NCI-H2227 (cell line): Measurements from ENCODE around the gene SEMA3F.
"Not testable (repeated sequence)": the region's sequence is repeated elsewhere in the genome, so short reads cannot be mapped to it uniquely, and the experiment has no call there.

Experiments
- DNase-seq: peaks from one replicate; lab custom pipeline; 2025; ENCODE audit not compliant: unreplicated experiment; lab: John Stamatoyannopoulos, UW

Gene SEMA3F

DNA sequence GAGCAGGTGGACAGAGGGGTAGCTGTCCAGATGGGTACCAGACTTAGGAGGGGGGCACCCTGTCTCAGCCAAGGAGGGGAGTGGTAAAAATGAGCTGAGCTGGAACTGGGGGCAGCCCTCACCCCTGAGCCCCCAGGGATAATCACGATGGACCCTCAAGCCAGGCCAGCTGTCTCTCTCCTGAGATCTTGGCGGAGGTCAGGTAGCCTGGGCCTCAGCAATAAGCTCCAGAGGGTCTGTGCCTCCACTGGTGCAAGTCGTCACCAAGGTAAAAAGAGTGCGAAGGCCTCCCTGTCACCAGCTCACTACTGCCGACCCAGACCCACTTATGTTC is 55.0 kb downstream of the SEMA3F start:
- DNase-seq, result no peak

DNA sequence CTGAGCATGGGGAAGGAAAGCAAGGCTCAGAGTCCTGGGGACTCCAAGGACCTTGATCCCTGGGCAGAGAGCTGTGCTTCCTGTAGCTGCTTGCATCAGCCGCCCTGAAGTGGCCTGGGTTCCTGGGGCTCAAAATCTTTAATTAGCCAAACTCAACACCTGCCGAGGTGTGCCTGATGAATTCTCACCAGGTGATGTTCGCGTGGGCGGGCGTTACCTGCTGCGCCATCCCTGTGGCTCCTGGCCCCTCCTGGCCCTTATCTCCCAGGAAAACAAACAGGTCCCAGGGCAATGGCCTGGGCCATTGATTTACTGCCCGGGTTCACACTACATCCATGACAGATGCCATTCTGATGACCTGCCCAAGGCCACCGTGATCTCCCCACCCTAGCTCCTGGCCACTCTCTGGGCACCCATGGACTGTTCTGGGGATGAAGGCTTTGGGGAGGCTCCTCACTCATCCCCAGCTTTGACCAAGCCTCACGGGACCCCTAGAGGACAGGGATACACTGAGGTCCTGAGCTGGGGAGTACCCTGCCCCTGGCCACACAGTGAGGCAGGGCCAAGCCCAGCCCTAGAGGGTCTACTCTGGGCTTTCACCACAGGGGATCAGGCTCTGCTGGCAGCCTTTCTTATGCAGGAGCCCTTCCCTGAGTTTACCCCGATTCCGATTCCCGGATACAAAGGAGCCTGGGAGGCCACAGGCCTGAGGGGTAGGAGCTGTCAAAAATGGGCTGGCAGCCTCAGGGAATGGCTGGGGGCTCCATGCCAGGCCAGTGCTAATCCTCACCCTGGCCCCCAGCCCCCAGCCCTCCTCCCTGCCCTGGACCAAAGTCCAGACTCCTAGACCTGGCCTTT is 55.6 kb downstream of the SEMA3F start:
- no peak for DNase-seq

DNA sequence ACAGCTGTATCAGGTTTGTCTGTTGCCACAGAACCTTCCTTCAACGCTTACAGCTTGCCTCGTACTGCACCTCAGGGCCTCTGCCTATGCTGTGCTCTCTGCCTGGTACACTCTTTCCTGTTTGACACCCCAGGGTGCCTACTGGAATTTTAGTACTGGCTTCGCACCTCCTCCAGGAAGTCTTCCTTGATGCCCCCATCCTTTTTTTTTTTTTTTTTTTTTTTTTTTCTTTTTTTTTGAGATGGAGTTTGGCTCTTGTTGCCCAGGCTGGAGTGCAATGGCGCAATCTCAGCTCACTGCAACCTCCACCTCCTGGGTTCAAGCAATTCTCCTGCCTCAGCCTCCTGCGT is 56.2 kb downstream of the SEMA3F start:
- DNase-seq, result not testable (repeated sequence)

DNA sequence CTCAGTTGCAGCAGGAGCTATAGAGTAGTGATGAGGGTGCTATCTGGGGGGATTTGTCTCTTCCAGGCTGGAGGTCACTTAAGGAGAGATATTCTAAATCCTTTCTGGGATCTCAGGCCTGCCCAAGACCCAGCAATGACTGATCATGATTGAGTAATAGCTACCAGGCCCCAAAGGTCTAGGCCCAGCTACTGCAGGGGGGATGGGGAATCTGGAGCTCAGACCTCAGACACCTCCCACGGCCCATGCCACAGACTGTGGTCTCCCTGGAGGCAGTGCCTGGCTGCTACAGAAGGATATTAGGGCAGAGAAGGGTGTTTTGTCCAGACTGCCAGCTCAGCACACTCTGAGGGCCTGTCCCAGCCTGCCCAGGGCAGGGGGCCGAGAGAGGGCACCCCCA is 56.8 kb downstream of the SEMA3F start:
- no peak for DNase-seq

DNA sequence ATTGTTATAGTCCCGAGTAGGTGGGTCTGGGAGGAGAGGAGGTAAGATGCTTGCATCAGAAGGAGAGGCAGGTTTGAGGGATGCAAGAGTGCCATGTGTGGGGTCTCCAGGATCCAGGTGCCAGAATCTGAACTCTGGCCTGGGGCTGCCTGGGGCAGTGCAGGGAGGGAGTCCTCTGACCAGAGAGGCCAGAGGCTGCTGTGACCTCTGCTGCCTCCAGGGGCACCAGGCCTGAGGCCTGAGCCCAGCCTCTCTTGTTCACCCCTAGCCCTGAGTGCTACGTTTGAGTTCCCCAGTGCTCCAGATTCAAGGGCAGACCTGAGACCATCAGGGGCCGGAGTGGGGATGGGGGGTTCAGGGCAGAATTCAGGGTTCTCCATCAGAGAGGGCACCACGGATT is 57.4 kb downstream of the SEMA3F start:
- DNase-seq, result no peak

DNA sequence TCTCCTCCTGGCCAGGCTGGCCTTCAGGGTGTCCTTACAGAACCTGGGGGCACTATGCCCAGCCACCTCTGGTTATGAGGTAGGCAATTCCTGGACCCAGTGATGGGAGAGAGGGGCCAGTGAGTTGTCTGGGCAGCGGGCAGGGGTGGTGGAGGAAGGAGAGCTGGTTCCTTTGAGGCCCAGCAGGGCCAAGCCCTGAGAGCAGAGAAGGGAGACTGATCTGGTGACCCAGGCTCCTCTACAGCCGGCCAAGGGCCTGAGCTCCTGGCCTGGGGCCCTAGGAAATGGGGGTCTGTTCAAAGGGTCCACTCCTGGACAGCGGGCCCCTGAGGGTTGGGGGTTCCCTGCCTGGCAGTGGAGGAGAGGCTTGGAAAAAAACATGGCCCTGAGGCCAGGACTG is 57.8 kb downstream of the SEMA3F start:
- DNase-seq, result no peak

DNA sequence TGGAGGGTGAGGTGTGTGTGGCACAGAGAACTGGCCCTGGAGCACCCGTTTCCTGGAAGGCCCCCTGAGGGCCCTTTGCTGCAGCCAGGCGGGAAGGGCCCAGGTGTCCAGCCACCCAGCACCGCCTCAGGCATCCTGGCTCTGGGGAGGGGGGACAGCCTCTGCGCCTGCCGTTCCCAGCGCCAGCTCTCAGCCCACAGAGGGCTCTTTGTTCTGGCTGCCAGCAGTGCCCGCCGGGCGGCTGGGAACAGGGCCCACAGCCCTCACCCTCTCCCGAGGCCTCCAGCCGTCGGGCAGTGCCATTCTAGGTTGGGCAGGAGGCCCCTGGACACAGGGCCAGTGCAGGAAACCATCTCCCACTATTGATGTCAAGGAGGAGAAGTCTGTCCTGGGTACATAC is 58.2 kb downstream of the SEMA3F start:
- no peak for DNase-seq

DNA sequence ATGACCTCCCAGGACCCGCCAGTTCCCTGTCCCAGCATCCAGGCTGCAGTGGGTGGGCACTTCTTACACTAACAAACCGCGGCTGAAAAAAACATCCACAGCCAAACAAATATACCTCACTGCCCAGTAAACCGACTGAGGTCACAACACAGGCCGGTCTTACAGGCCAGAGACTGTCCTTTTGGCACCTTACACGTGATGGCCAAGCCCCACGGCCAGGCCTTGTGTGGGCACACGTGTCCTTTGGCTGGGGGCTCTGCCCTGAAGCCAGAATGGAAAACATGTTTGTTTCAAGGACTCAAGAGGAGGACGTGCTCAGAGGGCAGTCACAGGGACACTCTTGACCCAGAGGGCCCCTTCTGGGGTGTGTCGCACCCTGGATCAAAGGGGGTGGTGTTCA is 59.7 kb downstream of the SEMA3F start:
- no peak for DNase-seq

DNA sequence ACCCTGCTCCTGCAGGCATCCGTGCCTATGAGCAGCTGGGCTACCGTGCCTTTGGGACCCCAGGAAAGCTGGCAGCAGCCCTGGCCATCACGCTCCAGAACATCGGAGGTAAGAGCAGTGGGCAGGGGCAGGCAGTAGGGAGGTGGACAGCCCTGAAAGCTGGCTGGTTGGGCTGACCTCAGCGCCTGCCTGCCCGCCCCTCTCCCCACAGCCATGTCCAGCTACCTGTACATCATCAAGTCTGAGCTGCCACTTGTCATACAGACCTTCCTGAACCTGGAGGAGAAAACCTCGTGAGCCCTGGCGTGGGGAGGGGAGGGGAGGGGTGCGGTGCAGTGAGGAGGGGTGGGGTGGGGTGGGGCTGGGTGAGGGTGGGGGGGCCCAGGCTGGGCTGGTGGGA is 60.4 kb downstream of the SEMA3F start:
- DNase-seq, result no peak

DNA sequence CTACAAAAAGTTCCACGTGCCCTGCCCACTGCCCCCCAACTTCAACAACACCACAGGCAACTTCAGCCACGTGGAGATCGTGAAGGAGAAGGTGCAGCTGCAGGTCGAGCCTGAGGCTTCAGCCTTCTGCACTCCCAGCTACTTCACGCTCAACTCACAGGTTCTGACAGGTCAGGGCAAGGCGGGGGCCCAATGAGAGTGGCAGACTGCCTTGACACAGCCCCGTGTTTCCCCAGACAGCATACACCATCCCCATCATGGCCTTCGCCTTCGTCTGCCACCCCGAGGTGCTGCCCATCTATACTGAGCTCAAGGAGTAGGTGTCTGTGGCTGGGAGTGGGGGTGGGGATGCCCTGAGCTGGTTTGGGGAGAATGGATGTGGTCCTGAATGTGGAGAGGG is 62.6 kb downstream of the SEMA3F start:
- DNase-seq, result no peak

DNA sequence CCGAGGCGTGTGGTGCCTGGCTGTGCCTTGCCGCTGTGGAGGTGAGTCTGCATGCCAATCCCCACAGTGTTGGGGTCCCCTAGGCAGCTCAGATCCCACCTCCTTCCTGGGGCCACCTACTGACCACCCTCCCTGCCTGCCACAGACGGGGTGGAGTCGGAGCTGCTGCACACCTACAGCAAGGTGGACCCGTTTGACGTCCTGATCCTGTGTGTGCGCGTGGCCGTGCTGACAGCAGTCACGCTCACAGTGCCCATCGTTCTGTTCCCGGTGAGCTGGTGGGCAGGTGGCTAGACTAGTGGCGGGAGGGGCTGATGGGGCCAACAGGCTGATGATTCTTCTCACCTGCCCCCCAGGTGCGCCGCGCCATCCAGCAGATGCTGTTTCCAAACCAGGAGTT is 63.3 kb downstream of the SEMA3F start:
- no peak for DNase-seq

DNA sequence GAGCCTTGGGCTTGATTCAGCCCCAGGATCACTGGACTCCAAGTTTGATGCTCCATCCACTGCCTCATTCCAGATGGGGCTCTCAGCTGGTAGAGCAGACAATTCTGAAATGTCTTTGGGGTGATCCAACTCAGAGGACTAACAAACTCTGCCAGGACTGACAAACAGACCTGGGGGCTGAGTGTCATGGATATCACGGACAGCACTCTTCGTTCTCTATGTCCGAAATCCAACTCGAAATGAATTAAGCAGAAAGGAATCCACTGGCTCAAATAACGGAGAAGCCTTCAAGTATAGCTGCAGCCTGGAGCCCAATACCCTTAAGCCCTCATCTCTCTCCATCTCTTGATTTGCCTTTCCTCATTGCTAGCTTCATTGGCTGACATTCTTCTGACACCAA is 64.2 kb downstream of the SEMA3F start:
- no peak for DNase-seq

DNA sequence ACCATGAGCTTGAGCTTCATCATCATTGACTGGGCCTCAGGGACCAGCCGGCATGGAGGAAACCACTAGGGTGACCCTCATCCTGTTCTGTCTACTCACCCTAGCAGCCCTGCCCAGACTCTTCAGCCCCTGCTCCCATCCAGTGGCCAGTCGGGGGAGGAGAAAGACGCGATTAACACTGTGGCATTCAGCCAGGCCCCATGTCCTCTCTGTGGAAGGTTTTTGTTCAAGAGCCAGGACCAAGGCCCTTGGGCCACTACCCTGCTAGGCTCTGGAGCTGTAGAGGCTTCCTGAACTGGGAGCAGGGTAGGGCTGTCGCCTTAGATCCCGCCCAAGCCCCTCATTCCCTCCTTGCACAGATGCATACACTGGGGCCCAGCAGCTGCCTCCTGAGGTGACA is 65.0 kb downstream of the SEMA3F start:
- no peak for DNase-seq

DNA sequence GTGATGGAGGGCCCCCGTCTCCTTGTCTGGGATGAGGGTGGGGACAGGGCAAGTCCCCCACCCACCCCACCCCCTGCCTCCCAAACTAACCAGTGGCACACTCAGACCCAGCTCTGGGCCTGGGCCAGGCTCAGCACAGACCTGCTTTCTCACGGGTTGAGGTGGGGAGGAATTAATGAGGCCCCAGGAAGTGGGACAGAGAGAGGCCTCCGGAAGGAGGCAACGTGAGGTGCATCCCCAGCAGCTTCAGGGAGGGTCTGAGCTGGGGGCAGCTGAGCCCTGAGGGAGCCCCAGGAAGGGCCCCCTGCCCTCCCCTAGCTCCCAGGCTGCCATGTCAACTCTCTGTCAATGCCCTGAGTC is 65.9 kb downstream of the SEMA3F start:
- no peak for DNase-seq

DNA sequence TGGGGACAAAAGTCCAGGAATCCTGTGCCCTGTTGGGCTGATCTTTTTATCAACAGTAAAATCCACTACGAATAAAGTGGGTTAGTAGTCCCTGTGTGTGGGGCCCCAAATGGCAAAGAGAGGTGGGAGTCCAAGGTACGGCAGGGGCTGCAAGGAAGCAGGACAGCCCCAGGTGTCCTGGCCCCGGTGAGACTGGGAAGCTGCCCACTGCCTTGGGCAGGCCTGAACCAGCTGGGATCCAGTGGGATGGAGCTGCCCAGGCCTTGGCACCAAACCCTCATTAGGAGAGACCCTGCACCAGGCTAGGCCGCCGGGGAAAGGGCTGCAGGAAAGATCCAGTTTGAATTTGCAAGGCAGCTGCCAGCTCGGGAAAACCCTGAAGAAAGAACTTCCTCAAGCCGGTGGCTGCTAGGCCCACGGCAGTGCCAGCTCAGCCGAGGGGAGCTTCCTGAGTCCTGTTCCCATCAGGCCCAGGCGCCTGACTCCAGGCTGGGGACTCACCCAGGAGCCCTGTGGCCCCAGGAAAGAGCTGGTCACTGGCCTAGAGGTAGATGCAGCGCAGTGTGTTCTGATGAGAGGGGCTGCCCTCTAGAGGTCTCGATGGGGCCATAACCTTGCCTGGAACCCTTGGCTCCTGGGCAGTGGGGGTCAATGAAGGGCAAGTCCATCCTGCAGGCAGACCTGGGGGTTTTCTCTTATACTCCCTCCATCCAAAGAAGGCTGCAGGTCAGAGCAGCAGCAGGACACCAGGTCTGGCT is 66.5 kb downstream of the SEMA3F start:
- no peak for DNase-seq

DNA sequence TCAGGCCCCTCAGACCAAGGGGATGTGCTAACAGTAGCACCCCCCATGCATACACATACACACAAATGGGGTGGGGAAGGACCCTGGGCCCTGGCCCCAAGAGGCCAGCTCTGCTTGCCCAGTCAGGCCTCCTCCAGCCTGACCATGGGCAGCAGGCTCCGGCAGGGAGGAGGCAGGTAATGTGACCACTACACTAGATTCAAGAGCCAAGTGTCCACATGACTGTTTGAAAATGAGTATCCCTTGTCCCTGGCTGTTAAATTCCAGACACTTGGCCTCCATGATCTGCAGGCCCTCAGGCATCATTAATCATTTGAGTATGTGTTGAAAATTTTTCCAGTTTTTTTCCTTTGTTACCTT is 67.0 kb downstream of the SEMA3F start:
- DNase-seq, result no peak

DNA sequence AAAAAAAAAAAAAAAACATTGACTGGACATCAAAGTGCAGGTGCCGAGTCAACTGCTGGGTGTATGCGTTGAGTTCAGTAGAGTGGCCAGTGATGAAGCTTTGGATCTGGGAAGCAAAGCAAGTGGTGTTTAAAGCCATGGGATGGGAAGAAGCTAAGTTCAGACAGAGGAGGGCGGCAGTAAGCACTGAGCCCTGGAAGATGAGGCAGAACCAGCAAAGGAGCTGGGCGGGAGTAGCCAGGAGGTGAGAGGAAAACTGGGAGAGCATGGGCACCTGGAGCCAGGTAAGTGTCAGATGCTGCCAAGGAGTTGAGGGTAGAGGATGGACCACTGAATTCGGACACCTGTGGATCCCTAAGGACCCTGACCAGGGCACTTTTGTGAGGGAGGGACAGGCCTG is 69.5 kb downstream of the SEMA3F start:
- no peak for DNase-seq

DNA sequence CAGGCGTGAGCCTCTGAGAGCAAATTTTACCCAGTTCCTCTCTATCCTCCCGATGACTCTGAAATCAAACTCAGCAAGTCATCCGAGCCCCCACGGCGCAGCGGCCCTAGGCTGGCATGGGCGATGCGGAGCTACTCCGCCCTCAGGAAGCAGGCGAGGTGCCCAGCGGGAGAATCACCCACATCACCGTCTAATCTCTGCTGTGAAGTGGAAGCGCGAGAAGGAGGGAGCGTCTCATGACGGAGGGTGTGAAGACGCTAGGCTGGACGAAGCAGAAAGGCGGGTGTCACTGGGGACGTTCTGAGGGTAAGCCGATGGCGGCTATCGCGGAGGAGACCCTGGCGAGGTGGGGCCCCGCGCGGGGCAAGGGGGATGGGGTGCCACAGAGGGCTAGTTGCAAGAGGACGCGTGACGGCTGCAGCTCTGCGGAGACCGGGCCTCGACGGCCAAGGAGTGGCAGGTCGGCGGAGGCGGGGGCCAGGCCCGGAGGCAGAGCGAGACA is 71.8 kb downstream of the SEMA3F start:
- peak; percentile 71 for DNase-seq

DNA sequence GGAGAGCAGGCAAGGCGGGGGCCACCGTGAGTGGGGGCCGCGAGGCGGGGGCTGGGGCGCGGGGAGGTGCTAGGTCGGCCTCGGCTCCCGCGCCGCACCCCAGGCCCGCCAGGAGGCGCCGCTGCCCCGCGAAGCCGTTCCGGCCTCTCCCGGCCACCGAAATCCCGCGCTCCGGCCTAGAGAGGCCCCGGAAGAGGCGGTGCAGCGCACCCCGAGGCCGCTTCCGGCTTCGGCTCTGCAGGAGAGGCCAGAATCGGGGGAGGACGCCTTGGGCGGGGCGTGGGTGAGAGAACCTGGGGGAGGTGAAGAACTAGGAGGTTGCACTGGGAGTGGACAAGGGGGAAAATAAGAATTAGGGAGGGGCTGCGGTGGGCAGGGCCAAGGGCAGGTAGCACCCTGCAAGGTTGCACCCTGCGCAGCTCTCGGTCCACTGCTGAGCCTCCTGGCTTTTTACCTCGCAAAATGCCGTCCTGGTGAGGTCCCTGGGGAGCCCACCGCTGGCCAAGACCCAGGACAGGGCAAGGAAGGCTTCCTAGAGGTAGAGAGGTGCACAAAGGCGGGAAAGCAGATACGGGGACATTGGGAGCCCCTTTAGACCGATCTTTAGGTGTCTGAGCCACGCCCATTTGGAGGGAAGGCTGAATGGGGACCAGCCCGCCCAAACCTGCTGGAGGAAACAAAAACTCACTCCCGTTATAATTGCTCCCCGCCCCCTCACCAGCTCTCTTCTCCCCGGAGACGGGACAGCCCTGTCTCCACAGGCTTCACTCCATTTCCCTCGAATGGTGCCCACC is 72.5 kb downstream of the SEMA3F start:
- DNase-seq, result peak; percentile 95

DNA sequence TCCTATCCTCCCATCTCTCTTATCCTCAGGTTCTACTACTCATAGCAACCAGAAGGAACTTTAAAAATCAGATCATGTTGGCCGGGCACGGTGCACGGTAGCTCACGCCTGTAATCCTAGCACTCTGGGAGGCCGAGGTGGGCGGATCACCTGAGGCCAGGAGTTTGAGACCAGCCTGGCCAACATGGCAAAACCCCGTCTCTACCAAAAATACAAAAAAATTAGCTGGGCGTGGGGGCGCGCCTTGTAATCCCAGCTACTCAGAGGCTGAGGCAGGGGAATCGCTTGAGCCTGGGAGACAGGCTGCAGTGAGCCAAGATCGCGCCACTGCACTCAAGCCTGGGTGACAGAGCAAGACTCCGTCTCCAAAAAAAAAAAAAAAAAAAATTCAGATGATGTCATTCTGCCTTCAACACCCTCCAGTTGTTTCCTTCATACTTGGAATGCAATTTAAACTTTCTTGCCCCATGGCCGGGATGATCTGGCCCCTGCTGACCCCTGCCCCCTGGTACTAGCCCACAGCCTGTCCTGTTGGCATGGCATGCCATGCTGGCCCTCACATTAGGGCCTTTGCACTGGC is 73.2 kb downstream of the SEMA3F start:
- DNase-seq, result not testable (repeated sequence)

DNA sequence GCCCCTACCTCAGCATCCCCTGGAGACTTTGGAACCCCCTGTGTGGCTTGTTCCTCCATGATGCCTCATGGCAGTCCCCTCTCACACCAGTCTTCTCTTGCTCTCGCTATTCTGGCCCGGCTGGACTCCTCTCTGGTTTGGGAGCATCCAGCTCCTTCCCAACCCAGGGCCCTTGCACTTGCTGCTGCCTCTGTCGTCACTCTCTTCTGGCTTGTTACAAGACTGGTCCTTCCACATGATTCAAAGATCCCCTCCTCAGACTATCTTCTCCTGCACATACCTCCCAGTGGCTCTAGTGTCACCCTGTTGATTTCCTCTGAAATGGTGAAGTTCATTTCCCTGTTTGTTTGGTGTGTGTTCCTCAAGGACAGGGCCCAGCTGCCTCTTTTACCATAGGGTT is 74.4 kb downstream of the SEMA3F start:
- no peak for DNase-seq
